Kidney (tissue), 14 donors: Measurements from ENCODE around the gene INSM2. TPM values are rescaled to one million over a fixed set of nuclear protein-coding genes. Genes with fewer than 3 reads are reported as not detected.

Experiments
- DNase-seq, 5 donors: peaks; one replicate each; pipeline ENCODE4 v3.0.0-alpha.2; 2013 to 2020
- FAIRE-seq: peaks from 2 replicates; lab custom pipeline; 2012; peaks lifted over from hg19 to GRCh38; lab: Jason Lieb, UNC
- H3K27ac ChIP-seq, 2 donors: one replicate each; pipeline ENCODE4 v1.7.0; 2013; ENCODE audit warnings: low read depth in 2 of 2, low read length in 2 of 2, inconsistent platforms in 1 of 2
- H3K27me3 ChIP-seq: one replicate; pipeline ENCODE4 v1.7.1; 2013; ENCODE audit warnings: low read length, inconsistent platforms; ENCODE audit not compliant: control insufficient read depth, insufficient read depth
- H3K36me3 ChIP-seq, 3 donors: one replicate each; pipeline versions ENCODE4 v1.7.0 to v1.7.1; 2013; ENCODE audit warnings: low read length in 3 of 3, control low read depth in 1 of 3, inconsistent platforms in 1 of 3; ENCODE audit not compliant: insufficient read depth in 3 of 3, control insufficient read depth in 2 of 3
- H3K4me1 ChIP-seq, 3 donors: one replicate each; pipeline versions ENCODE4 v1.7.0 to v1.7.1; 2013; ENCODE audit warnings: low read length in 3 of 3, inconsistent platforms in 1 of 3, low read depth in 1 of 3; ENCODE audit not compliant: control insufficient read depth in 2 of 3, insufficient read depth in 2 of 3
- H3K4me3 ChIP-seq, 3 donors: one replicate each; pipeline versions ENCODE4 v1.7.0 to v1.8.1; 2013; ENCODE audit warnings: low read length in 3 of 3, control low read depth in 1 of 3, inconsistent platforms in 1 of 3
- H3K9ac ChIP-seq, 3 donors: one replicate each; pipeline versions ENCODE4 v1.7.0 to v1.7.1; 2013; ENCODE audit warnings: low read length in 3 of 3, control low read depth in 1 of 3, inconsistent platforms in 1 of 3
- H3K9me3 ChIP-seq, 3 donors: one replicate each; pipeline versions ENCODE4 v1.7.0 to v1.7.1; 2013; ENCODE audit warnings: low read length in 3 of 3, control low read depth in 1 of 3, inconsistent platforms in 1 of 3; ENCODE audit not compliant: control insufficient read depth in 2 of 3, insufficient read depth in 1 of 3
- CTCF ChIP-seq: IDR thresholded peaks from 3 replicates; pipeline ENCODE4 v1.5.1; 2012; ENCODE audit warnings: mild to moderate bottlenecking, moderate library complexity, borderline replicate concordance; ENCODE audit not compliant: insufficient read depth; ENCODE audit errors: extremely low read depth
- intact Hi-C: fragments of 100-400 bp; cut with DNase I; formaldehyde crosslinking; loops from one replicate; pipeline ENCODE4 v1.11.1; 2022
- polyA plus RNA-seq: library from polyadenylated mRNA; stranded (reverse); fragments of 350-450 nt; fragmentation: Illumina TruSeq; extraction: RNeasy Lipid Tissue Mini Kit (QIAGEN cat#74804); gene quantifications from one replicate; pipeline ENCODE4 v1.2.3, GENCODE V29; 2014; ENCODE audit warnings: low read depth, low replicate concordance; ENCODE audit not compliant: insufficient read depth
- total RNA-seq: library from RNA; stranded (reverse); fragmentation: NEBNext Ultra II Directional; extraction: Animal tissue kit (Norgen Biotek cat#: 25700); gene quantifications from one replicate; pipeline ENCODE4 v1.2.1, GENCODE V29; 2021
- donor health status: control.
- donor health status: control.
- donor health status: control.
- donor health status: control.
- donor health status: control.
- donor health status: DM: yes; HTN: yes; CAD: no.
- donor health status: Normal renal cell carcinoma (clear cell type).

Gene INSM2
- total and polyA plus RNA-seq, 2 donors from 2014 or later = not detected

DNA sequence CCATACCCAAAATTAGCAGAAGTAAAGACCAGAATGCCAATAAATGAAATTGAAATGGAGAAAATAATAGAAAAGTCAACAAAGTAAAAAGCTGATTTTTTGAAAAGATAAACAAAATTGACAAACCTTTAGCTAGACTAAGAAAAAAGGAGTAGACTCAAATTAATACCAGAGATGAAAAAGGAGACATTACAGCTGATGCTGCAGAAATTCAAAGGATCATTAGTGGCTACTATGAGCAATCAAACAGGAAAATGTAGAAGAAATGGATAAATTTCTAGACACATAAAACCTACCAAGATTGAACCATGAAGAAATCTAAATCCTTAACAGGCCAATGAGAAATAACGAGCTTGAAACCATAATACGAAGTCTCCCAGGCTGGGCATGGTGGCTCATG, 34.8 kb upstream of the INSM2 start:
- Histone ChIP-seq H3K4me1 (no peaks in the 10 kb centered on the region), H3K36me3 (no peaks in the 10 kb centered on the region), H3K27ac (no peak overlapping the region), H3K27me3 (no peaks in the 10 kb centered on the region), H3K9me3 (peaks cover 0 to 5% (median 2%) of the 10 kb centered on the region in 3 donors), H3K9ac (no peak overlapping the region), H3K4me3 (no peak overlapping the region)
- FAIRE-seq = no peak
- TF ChIP-seq CTCF = no peak
- intact Hi-C loops = no loop called here
- no peak for DNase-seq

- no peak overlapping the region for H3K27ac ChIP-seq
- FAIRE-seq = no peak
- DNase-seq = no peak
- no peaks in the 10 kb centered on the region for H3K36me3 ChIP-seq
- intact Hi-C loops = no loop called here
- no peaks in the 10 kb centered on the region for H3K4me1 ChIP-seq
- no peak overlapping the region for H3K4me3 ChIP-seq
- H3K27me3 ChIP-seq = no peaks in the 10 kb centered on the region
- H3K9ac ChIP-seq = no peak overlapping the region
- H3K9me3 ChIP-seq = peaks cover 0 to 5% (median 2%) of the 10 kb centered on the region in 3 donors
- no peak for TF ChIP-seq CTCF
Observed at GRCh38 chr14:35503646-35504045, 30.3 kb upstream of the INSM2 start.

DNA sequence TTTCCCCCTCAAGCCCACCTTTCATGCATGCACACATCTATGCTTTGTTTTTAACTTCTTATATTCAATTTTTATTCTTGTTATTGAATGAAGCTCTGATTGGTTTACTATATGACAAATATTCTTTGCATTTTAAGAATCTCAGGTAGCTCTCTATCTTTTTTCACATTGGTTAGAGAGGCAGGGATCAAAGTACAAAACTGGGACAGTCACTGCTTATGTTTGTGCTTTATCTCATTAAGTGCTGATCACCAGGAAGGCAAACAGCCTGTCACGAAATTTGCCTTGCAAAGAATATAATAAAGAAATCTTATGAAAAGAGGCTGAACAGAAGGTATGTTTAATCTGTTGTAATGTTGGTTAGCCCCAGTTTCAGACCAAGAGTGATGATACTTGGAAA, 29.7 kb upstream of the INSM2 start:
- FAIRE-seq (no peak), DNase-seq (no peak)
- Histone ChIP-seq H3K9ac (no peak overlapping the region), H3K36me3 (no peaks in the 10 kb centered on the region), H3K27ac (no peak overlapping the region), H3K4me3 (no peak overlapping the region), H3K9me3 (peaks cover 0 to 5% (median 2%) of the 10 kb centered on the region in 3 donors), H3K27me3 (no peaks in the 10 kb centered on the region), H3K4me1 (no peaks in the 10 kb centered on the region)
- no peak for TF ChIP-seq CTCF
- intact Hi-C loops = no loop called here

DNA sequence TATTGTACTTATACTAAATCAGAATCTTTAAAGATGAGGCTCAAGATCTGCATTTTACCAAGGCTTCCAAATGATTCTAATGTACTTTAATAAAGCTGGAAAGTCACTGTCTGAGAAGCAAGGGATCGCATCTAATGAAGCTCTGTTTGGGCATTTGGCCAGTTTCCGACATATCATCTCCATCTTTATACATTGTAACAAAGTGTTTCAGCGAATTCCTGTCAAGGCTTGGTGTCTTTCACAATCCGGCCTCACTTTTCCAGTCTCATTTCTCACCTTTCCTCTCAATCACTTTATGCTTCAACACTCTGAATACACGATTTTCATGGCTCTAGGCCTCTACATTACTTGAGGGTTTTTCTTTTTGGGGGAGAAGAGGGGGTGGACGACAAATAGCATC, 27.5 kb upstream of the INSM2 start:
- intact Hi-C loops = no loop called here
- DNase-seq (no peak), FAIRE-seq (no peak)
- Histone ChIP-seq H3K4me3 (no peak overlapping the region), H3K9me3 (no peaks in the 10 kb centered on the region), H3K27me3 (no peaks in the 10 kb centered on the region), H3K4me1 (no peaks in the 10 kb centered on the region), H3K36me3 (no peaks in the 10 kb centered on the region), H3K27ac (no peak overlapping the region), H3K9ac (no peak overlapping the region)
- TF ChIP-seq CTCF = no peak
